ENCODE measurements around the gene TFRC.
A peak's percentile ranks its signal among the peaks of the same experiment; 100 is the strongest.

Gene TFRC

GRCh38 chr3:196067439-196067838 lies 14.5 kb downstream of the TFRC start:
- Histone ChIP-seq H3K79me2 (ENCODE audit: insufficient read depth, low read length) (peaks cover 100% of the 10 kb centered on the region), H2AFZ (ENCODE audit: low read length) (no peak overlapping the region), H3K4me2 (ENCODE audit: low read depth, low read length, poor library complexity, severe bottlenecking) (peak overlapping the region; percentile 62), H3F3A (ENCODE audit: low read depth) (peaks cover 50% of the 10 kb centered on the region), H3K4me1 (ENCODE audit: insufficient read depth, low read length, poor library complexity, severe bottlenecking) (peaks cover 74% of the 10 kb centered on the region), H3K9me2 (replicated peaks; ENCODE audit: low read depth, low read length) (no peaks in the 10 kb centered on the region), H3K27me3 (ENCODE audit: insufficient read depth, low read length, poor library complexity, severe bottlenecking) (no peaks in the 10 kb centered on the region), H3K4me3 (ENCODE audit: low read length, poor library complexity, severe bottlenecking) (peak overlapping the region; percentile 49), H3K36me3 (ENCODE audit: insufficient read depth, low read length) (peaks cover 99% of the 10 kb centered on the region), H3K9me3 (ENCODE audit: insufficient read depth, low read depth, low read length) (no peaks in the 10 kb centered on the region), H4K20me1 (ENCODE audit: insufficient read depth, low read length, poor library complexity, severe bottlenecking) (peaks cover 100% of the 10 kb centered on the region), H3K9ac (ENCODE audit: low read depth, low read length, poor library complexity, severe bottlenecking) (peak overlapping the region; percentile 4)
- TF ChIP-seq, protein P1, sequence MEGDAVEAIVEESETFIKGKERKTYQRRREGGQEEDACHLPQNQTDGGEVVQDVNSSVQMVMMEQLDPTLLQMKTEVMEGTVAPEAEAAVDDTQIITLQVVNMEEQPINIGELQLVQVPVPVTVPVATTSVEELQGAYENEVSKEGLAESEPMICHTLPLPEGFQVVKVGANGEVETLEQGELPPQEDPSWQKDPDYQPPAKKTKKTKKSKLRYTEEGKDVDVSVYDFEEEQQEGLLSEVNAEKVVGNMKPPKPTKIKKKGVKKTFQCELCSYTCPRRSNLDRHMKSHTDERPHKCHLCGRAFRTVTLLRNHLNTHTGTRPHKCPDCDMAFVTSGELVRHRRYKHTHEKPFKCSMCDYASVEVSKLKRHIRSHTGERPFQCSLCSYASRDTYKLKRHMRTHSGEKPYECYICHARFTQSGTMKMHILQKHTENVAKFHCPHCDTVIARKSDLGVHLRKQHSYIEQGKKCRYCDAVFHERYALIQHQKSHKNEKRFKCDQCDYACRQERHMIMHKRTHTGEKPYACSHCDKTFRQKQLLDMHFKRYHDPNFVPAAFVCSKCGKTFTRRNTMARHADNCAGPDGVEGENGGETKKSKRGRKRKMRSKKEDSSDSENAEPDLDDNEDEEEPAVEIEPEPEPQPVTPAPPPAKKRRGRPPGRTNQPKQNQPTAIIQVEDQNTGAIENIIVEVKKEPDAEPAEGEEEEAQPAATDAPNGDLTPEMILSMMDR (conservative IDR thresholded peaks at IDR 0.05; ENCODE audit: low read length), result no peak
- no peak for TF ChIP-seq EZH2phosphoT487 (IDR thresholded peaks at IDR 0.05; ENCODE audit: borderline replicate concordance)

- TF ChIP-seq, protein P1 (conservative IDR thresholded peaks at IDR 0.05; ENCODE audit: low read length), result no peak
- TF ChIP-seq EZH2phosphoT487 (IDR thresholded peaks at IDR 0.05; ENCODE audit: borderline replicate concordance), result no peak
- Histone ChIP-seq H3K9ac (ENCODE audit: low read depth, low read length, poor library complexity, severe bottlenecking) (peak overlapping the region; percentile 15), H4K20me1 (ENCODE audit: insufficient read depth, low read length, poor library complexity, severe bottlenecking) (peaks cover 98% of the 10 kb centered on the region), H3K27me3 (ENCODE audit: insufficient read depth, low read length, poor library complexity, severe bottlenecking) (no peaks in the 10 kb centered on the region), H3K4me1 (ENCODE audit: insufficient read depth, low read length, poor library complexity, severe bottlenecking) (peaks cover 46% of the 10 kb centered on the region), H3K79me2 (ENCODE audit: insufficient read depth, low read length) (peaks cover 100% of the 10 kb centered on the region), H3K4me2 (ENCODE audit: low read depth, low read length, poor library complexity, severe bottlenecking) (peak overlapping the region; percentile 56), H2AFZ (ENCODE audit: low read length) (no peak overlapping the region), H3K4me3 (ENCODE audit: low read length, poor library complexity, severe bottlenecking) (peak overlapping the region; percentile 34), H3K36me3 (ENCODE audit: insufficient read depth, low read length) (peaks cover 99% of the 10 kb centered on the region), H3F3A (ENCODE audit: low read depth) (peaks cover 52% of the 10 kb centered on the region), H3K9me3 (ENCODE audit: insufficient read depth, low read depth, low read length) (no peaks in the 10 kb centered on the region), H3K9me2 (replicated peaks; ENCODE audit: low read depth, low read length) (no peaks in the 10 kb centered on the region)
Measured at GRCh38 chr3:196063971-196064370, 17.9 kb downstream of the TFRC start.

DNA sequence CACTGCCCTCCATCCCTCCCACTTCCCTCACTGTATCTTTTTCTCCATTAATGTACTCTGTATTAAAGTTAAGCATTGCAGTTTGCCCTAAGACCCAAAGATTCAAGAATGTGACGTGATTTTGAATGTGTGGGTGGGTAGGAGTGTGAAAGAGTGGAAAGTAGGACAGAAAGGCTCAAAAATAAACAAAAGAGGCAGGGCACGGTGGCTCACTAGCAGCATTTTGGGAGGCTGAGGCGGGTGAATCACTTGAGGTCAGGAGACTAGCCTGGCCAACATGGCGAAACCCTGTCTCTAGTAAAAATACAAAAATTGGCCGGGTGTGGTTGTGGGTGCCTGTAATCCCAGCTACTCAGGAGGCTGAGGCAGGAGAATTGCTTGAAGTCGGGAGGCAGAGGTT lies 18.4 kb downstream of the TFRC start:
- Histone ChIP-seq H3K9me3 (ENCODE audit: insufficient read depth, low read depth, low read length) (no peaks in the 10 kb centered on the region), H4K20me1 (ENCODE audit: insufficient read depth, low read length, poor library complexity, severe bottlenecking) (peaks cover 98% of the 10 kb centered on the region), H3K79me2 (ENCODE audit: insufficient read depth, low read length) (peaks cover 100% of the 10 kb centered on the region), H3K9ac (ENCODE audit: low read depth, low read length, poor library complexity, severe bottlenecking) (no peak overlapping the region), H3K4me1 (ENCODE audit: insufficient read depth, low read length, poor library complexity, severe bottlenecking) (peaks cover 43% of the 10 kb centered on the region), H3F3A (ENCODE audit: low read depth) (peaks cover 51% of the 10 kb centered on the region), H3K27me3 (ENCODE audit: insufficient read depth, low read length, poor library complexity, severe bottlenecking) (no peaks in the 10 kb centered on the region), H3K4me2 (ENCODE audit: low read depth, low read length, poor library complexity, severe bottlenecking) (peak overlapping the region; percentile 56), H3K4me3 (ENCODE audit: low read length, poor library complexity, severe bottlenecking) (peak overlapping the region; percentile 34), H2AFZ (ENCODE audit: low read length) (no peak overlapping the region), H3K9me2 (replicated peaks; ENCODE audit: low read depth, low read length) (no peaks in the 10 kb centered on the region), H3K36me3 (ENCODE audit: insufficient read depth, low read length) (peaks cover 99% of the 10 kb centered on the region)
- no peak for TF ChIP-seq EZH2phosphoT487 (IDR thresholded peaks at IDR 0.05; ENCODE audit: borderline replicate concordance)
- TF ChIP-seq, protein P1 (conservative IDR thresholded peaks at IDR 0.05; ENCODE audit: low read length), result no peak
